ENCODE data around the gene BEAN1.

The BEAN1 gene

DNA sequence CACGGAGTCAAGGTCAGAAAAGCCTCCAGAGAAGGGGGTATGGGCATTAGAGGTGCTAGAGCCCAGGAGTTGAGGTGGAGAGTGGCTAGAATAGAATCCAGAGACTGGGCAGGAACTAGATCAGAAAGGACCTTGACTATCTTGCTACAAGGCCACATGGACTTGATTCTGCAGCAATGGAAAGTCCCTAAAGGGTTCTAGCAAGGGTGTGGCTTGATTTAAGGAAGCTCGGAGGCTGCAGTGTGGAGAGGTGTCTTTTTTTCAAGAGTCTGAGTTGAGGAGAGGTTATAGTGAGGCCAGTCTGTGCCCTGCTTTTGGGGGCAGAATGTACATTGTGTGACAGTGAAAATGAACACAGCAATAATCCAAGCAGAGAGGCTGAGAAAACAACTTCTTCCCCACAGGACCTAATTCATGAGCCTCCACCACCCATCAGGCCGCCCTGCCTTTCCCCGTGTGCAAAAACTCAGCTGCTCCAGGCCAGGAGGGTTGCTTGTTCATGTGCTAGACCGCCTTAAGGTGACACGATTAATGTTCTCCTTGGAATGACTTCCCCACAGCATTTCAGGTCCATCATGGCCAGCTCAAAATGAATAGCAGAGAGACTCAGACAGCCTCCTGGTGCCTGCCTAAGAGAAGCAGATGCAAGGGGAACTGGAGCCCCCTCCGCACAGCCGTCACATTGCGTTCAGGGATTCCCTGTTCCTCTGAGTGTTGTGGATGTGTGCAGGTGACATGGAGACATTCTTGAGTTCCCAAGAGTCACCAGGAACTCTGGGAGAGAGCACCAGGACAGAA lies 8.7 kb upstream of the BEAN1 start:
- FAIRE-seq: no peak

DNA sequence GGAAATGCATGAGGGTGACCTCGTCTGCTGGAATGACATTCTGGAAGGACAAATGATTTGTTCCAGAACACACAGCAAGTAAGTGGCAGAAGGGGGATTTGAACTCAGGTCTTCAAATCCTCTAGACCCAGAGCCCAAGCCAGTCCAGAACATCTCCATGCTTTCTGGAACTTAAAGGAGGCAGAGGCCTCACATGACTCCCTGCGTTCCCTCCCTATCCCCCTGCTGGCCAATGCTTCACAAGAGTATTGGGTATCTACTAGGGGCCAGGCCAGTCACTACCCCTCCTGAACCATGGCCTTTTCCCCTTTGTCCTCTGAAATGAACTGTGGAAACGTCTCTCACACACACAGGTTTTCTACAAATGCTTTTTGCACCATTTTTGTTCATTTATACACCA lies 7.6 kb upstream of the BEAN1 start:
- no peak for DNase-seq (ENCODE audit: insufficient read length, low spot score)
- FAIRE-seq: no peak

More for the DNA sequence above, 8.7 kb upstream of the BEAN1 start:
- DNase-seq (ENCODE audit: insufficient read length, low spot score): no peak

DNA sequence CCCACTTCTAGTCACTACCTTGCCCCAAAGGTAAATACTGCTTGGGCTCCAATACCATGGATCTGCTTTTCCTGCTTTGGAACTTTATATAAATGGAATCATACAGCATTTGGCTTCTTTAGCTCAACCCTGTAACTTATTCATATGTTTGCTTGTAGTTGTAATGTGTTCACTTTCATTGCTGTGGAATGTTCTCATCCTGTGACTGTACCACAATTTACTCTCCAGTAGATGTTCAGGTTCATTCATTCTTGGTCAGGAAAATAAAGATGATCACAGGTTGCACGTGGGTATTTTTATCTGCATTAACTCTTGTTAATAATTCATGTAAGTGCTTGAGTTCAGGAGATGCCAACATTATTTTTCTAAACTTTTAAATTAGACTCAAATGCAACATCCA lies 6.7 kb upstream of the BEAN1 start:
- no peak for DNase-seq (ENCODE audit: insufficient read length, low spot score)
- no peak for FAIRE-seq

DNA sequence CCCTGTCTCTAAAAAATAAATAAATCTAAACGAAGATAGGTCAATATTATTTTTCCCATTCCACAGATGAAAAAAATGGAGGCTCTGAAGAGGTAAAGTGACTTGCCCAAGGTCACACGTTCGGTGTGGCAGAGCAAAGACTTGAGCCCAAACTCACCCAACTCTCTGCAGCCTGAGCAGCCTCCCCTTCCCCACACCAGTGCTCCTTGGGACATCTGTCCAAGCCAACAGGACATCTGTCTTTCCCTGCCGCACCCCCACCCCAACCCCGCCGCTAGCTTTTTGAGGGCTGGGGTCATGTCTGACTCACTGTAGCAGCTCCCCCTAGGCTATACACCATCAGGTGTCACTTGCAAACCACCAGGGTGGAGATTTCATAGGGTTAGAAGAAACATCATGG lies 5.2 kb upstream of the BEAN1 start:
- FAIRE-seq: no peak
- no peak for DNase-seq (ENCODE audit: insufficient read length, low spot score)

DNA sequence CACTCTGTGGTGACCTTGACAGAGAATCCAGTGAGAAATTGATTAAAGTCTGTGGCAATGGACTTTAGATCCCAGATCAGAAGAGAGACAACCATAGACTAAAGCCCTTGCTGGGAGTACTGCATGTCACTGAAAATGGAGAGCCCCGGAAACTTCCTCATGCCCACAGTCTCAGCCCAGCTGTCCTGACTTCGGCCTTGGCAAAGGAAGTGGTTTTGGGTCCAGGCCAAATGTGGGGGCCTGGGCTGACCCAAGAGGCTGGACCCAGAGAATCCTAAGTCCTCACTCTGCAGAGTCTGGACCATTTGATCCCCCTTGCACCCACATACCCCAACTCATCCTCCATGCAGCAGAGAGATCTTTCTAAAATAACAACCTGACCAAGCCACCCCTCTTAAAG lies 4.7 kb upstream of the BEAN1 start:
- DNase-seq (ENCODE audit: insufficient read length, low spot score): no peak
- no peak for FAIRE-seq

GRCh38 chr16:66423177-66423576 lies 3.9 kb upstream of the BEAN1 start:
- no peak for DNase-seq (ENCODE audit: insufficient read length, low spot score)
- no peak for FAIRE-seq

GRCh38 chr16:66425651-66426050 lies 1.4 kb upstream of the BEAN1 start:
- no peak for FAIRE-seq
- no peak for DNase-seq (ENCODE audit: insufficient read length, low spot score)

- FAIRE-seq: no peak
- DNase-seq (ENCODE audit: insufficient read length, low spot score): no peak
Observed at GRCh38 chr16:66426112-66427035, 721 bp upstream of the BEAN1 start.

GRCh38 chr16:66427871-66428681 lies 981 bp downstream of the BEAN1 start:
- DNase-seq (ENCODE audit: insufficient read length, low spot score) (no peak), FAIRE-seq (no peak)

DNA sequence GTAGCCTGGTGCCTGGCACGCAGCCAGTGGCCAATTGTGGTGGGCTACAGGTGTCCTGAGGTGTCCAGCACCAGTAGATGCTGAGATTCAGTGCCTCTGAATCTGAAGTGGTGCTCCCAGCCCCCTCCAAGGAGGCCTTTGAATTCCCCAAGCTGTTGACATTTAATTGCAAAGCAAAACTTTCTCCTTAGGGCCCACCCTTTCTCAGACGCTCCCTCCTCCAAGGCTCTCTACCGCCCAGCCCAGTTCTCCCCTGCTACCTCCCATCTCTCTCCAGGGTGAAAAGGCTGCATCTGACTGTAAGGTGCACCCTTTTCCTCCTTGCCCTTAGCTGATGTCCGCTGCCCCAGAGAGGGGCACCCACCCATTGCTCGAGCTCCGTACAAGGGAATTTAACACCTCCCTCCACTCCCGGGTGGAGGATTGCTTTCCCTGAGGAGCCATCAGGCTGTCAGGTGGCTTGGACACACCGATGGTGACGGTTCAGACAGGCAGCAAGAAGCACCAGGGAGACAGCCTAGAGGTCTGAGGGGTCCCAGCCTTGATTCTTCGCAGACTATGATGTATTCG lies 1.7 kb downstream of the BEAN1 start:
- DNase-seq (ENCODE audit: insufficient read length, low spot score) (no peak), FAIRE-seq (no peak)

GRCh38 chr16:66429290-66429962 lies 2.3 kb downstream of the BEAN1 start:
- no peak for FAIRE-seq
- DNase-seq (ENCODE audit: insufficient read length, low spot score): no peak

DNA sequence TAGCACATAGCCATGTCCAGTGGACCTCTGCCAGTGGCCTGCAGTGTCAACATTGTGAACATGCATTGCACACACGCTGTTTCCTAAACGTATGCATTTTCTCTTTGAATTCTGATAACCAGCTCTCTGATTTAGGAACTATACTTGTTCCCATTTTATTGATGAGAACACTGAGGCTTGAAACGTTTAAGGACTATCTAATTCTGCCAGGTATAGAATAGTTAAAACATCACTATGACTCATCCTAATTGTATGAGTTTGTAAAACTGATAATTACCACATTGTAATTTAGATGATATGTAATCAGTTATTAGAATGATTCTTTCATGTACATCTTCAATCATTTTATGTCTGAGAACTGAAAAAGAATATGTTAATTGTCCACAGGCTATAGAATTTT lies 3.1 kb downstream of the BEAN1 start:
- DNase-seq (ENCODE audit: insufficient read length, low spot score) (no peak), FAIRE-seq (no peak)

- DNase-seq (ENCODE audit: insufficient read length, low spot score): no peak
- no peak for FAIRE-seq
Observed at GRCh38 chr16:66431760-66432159, 4.7 kb downstream of the BEAN1 start.

DNA sequence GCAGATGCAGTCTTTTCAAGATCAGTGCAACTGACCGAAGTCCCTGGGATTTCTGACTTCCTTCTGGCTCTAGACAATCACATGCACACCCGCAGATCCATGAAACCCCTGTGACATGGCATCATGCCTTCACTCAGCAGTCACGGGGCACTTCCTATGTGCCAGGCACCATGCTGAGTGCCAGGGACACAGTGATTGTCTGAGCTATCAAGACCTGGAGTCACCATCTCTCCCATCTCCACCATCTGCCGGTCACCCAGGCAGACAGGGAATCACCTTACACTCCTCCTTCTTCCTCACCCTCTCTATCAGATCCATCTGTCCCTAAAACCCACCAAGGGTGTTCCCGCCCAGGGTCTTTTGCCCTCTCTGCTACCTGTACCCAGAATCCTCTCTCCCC lies 5.3 kb downstream of the BEAN1 start:
- DNase-seq (ENCODE audit: insufficient read length, low spot score) (no peak), FAIRE-seq (no peak)

GRCh38 chr16:66434619-66435430 lies 7.7 kb downstream of the BEAN1 start:
- FAIRE-seq (no peak), DNase-seq (ENCODE audit: insufficient read length, low spot score) (no peak)

- DNase-seq (ENCODE audit: insufficient read length, low spot score) (no peak), FAIRE-seq (no peak)
Observed at GRCh38 chr16:66435896-66436295, 8.8 kb downstream of the BEAN1 start.

- FAIRE-seq (no peak), DNase-seq (ENCODE audit: insufficient read length, low spot score) (no peak)
Observed at GRCh38 chr16:66437391-66437945, 10.4 kb downstream of the BEAN1 start.

- FAIRE-seq: no peak
- no peak for DNase-seq (ENCODE audit: insufficient read length, low spot score)
Observed at GRCh38 chr16:66438536-66438935, 11.4 kb downstream of the BEAN1 start.
